HepG2 (cell line): ENCODE measurements around the gene C9orf43. TPM values are rescaled to one million over a fixed set of nuclear protein-coding genes. Genes with fewer than 3 reads are reported as not detected.

ENCODE experiments used
- ATAC-seq: fragments of 200-7000 bp; cut with Tn5 transposase; 3 replicates; pipeline ENCODE4 v1.9.1; 2020; ENCODE audit warnings: mild to moderate bottlenecking, moderate library complexity
- BruUV-seq: library from RNA; stranded (reverse); fragments of 400-500 nt; replicated peaks from 2 replicates; lab custom pipeline; 2021; lab: Mats Ljungman, UMichigan
- CTCF ChIA-PET: fragments of 300-600 bp; formaldehyde crosslinking; extraction: SDS; loops from one replicate; lab custom pipeline; 2021; ENCODE audit warnings: low total read pairs, inconsistent platforms, low intra/inter-chr PET ratio; lab: Yijun Ruan, JAX
- POLR2A ChIA-PET: fragments of 350-600 bp; sonication (Branson Sonifier 250); formaldehyde crosslinking; loops from one replicate; lab custom pipeline; 2020; ENCODE audit warnings: antibody characterized with exemption, inconsistent platforms; lab: Yijun Ruan, JAX
- DNase-seq: peaks from one replicate; pipeline ENCODE4 v3.0.0-alpha.2; 2015; ENCODE audit warnings: low spot score
- FAIRE-seq: peaks from 3 replicates; lab custom pipeline; 2011; peaks lifted over from hg19 to GRCh38; lab: Jason Lieb, UNC
- H2AFZ ChIP-seq: one replicate; pipeline ENCODE4 v1.6.1; 2011; ENCODE audit warnings: low read length, inconsistent platforms
- H3K27ac ChIP-seq: fragments of 300-600 bp; 3 replicates; pipeline ENCODE4 v1.8.0; 2011; ENCODE audit warnings: mixed run types, mild to moderate bottlenecking, mixed read lengths, low read length, inconsistent platforms; ENCODE audit not compliant: insufficient read depth; ENCODE audit errors: extremely low read length
- H3K27me3 ChIP-seq, 2 experiments: fragments of 200-600 bp in 1 of 2; 2 replicates in 1 of 2; 3 replicates in 1 of 2; pipeline versions ENCODE4 v1.6.0 to v1.8.0; 2011; ENCODE audit warnings: low read length in 2 of 2, mild to moderate bottlenecking in 2 of 2, moderate library complexity in 2 of 2, inconsistent platforms in 1 of 2; ENCODE audit not compliant: insufficient read depth in 2 of 2, control insufficient read depth in 1 of 2
- H3K36me3 ChIP-seq, 2 experiments: fragments of 200-600 bp in 1 of 2; replicated peaks in 1 of 2; 2 replicates in 1 of 2; 3 replicates in 1 of 2; pipeline versions ENCODE4 v1.5.1 to v1.8.0; 2011; ENCODE audit warnings: low read length in 2 of 2, inconsistent platforms in 1 of 2; ENCODE audit not compliant: insufficient read depth in 2 of 2, control insufficient read depth in 1 of 2
- H3K4me1 ChIP-seq: 2 replicates; pipeline ENCODE4 v1.5.1; 2012; ENCODE audit warnings: low read length, inconsistent platforms; ENCODE audit not compliant: insufficient read depth
- H3K4me2 ChIP-seq: 2 replicates; pipeline ENCODE4 v1.6.0; 2011; ENCODE audit warnings: low read depth, low read length, inconsistent platforms
- H3K4me3 ChIP-seq, 3 experiments: fragments of 200-600 bp in 1 of 3; sonication (generic), shearing (Covaris generic) in 1 of 3; replicated peaks in 1 of 3; 2 replicates each; pipeline ENCODE4 v1.5.1; 2011 to 2016; ENCODE audit warnings: low read length in 3 of 3, inconsistent platforms in 2 of 3, low read depth in 2 of 3, mild to moderate bottlenecking in 2 of 3, control low read depth in 1 of 3, mixed read lengths in 1 of 3; ENCODE audit not compliant: insufficient read depth in 1 of 3
- H3K79me2 ChIP-seq: one replicate; pipeline ENCODE4 v1.6.1; 2011; ENCODE audit warnings: low read length, inconsistent platforms; ENCODE audit not compliant: insufficient read depth
- H3K9ac ChIP-seq: 2 replicates; pipeline ENCODE4 v1.6.0; 2011; ENCODE audit warnings: mild to moderate bottlenecking, low read depth, low read length, inconsistent platforms; ENCODE audit not compliant: insufficient read depth
- H3K9me3 ChIP-seq: 2 replicates; pipeline ENCODE4 v1.5.1; 2012; ENCODE audit warnings: mild to moderate bottlenecking, low read length
- H4K20me1 ChIP-seq: 2 replicates; pipeline ENCODE4 v1.6.0; 2011; ENCODE audit warnings: inconsistent platforms, mild to moderate bottlenecking, low read length, moderate library complexity; ENCODE audit not compliant: insufficient read depth
- FOXP1 ChIP-seq, 2 experiments: fragments of 450-650 bp in 1 of 2; IDR thresholded peaks; 2 replicates each; pipeline ENCODE4 v1.6.1; 2017 to 2018; ENCODE audit warnings: antibody characterized with exemption in 1 of 2
- MIXL1 ChIP-seq: IDR thresholded peaks from 2 replicates; pipeline ENCODE4 v1.6.1; 2016
- NFE2 ChIP-seq: sonication (generic); formaldehyde crosslinking; IDR thresholded peaks from 2 replicates; pipeline ENCODE4 v1.4.0; 2020; ENCODE audit warnings: missing genetic modification reagents
- WGBS: methylation state at CpG from one replicate; pipeline ENCODE4 v1.1.6; 2017; ENCODE audit warnings: low lambda C conversion rate; 5-methylcytosine and 5-hydroxymethylcytosine counted together
- in situ Hi-C: cut with HindIII; loops from 2 replicates; pipeline ENCODE4 v1.10.0; 2017; ENCODE audit warnings: low pct_unique_long_range_greater_than_20kb; ENCODE audit not compliant: extremely low pct_ligation_motif_present
- intact Hi-C: fragments of 100-400 bp; cut with micrococcal nuclease; formaldehyde crosslinking; loops from one replicate; pipeline ENCODE4 v1.10.0; 2022; ENCODE audit not compliant: unreplicated experiment
- polyA plus RNA-seq, 8 experiments: library from polyadenylated mRNA; depleted of rRNA in 3 of 8; stranded (reverse) in 7 of 8; unstranded in 1 of 8; fragments of >200 nt; fragmentation: Illumina TruSeq in 4 of 8; extraction: Trizol in 4 of 8; gene quantifications; 2 replicates each; pipeline versions ENCODE4 v1.2.1 to v1.2.3, GENCODE V29; 2011 to 2016; ENCODE audit warnings: low read depth in 4 of 8, missing spikeins in 1 of 8, mixed read lengths in 1 of 8; ENCODE audit not compliant: insufficient read depth in 1 of 8
- total RNA-seq, 5 experiments: library from RNA; depleted of rRNA; stranded (reverse); fragments of >200 nt; fragmentation: Illumina TruSeq; extraction: Trizol; gene quantifications; 2 replicates each; pipeline ENCODE4 v1.2.3, GENCODE V29; 2016; ENCODE audit warnings: low read depth in 1 of 5
- TF ChIP-seq, protein P1 (sequence below): sonication (generic); formaldehyde crosslinking; IDR thresholded peaks from 2 replicates; pipeline ENCODE4 v1.4.0; 2020; ENCODE audit warnings: mild to moderate bottlenecking, missing genetic modification reagents
- TF ChIP-seq, protein P2 (sequence below): sonication (generic); formaldehyde crosslinking; IDR thresholded peaks from 2 replicates; pipeline ENCODE4 v1.5.0; 2020; ENCODE audit warnings: mild to moderate bottlenecking, missing genetic modification reagents

Gene C9orf43
- total and polyA plus RNA-seq, 2 of the 13 experiments (the other 11 are each of a cell fraction or from before 2014, with no cell fraction given) = 0.24 to 0.31 TPM

DNA sequence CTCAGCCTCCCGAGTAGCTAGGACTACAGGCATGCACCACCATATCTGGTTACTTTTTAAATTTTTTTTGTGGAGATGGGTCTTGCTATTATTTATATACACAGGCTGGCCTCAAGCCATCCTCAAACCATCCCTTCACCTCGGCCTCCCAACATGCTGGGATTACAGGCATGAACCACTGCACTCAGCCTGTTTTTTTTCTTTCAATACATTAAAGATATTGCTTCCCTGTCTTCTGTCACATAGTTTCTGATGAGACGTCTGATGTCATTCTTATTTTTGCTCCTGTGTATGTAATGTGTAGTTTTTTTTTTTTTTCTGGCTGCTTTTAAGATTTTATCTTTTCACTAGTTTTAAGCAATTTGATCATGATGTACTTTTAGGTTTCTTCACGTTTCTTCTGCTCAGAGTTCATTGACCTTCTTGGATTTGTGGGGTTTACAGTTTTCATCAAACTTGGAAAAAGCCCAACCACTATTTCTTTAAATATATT is 41.6 kb downstream of the C9orf43 start:
- TF ChIP-seq MIXL1 = no peak
- TF ChIP-seq, protein P1, sequence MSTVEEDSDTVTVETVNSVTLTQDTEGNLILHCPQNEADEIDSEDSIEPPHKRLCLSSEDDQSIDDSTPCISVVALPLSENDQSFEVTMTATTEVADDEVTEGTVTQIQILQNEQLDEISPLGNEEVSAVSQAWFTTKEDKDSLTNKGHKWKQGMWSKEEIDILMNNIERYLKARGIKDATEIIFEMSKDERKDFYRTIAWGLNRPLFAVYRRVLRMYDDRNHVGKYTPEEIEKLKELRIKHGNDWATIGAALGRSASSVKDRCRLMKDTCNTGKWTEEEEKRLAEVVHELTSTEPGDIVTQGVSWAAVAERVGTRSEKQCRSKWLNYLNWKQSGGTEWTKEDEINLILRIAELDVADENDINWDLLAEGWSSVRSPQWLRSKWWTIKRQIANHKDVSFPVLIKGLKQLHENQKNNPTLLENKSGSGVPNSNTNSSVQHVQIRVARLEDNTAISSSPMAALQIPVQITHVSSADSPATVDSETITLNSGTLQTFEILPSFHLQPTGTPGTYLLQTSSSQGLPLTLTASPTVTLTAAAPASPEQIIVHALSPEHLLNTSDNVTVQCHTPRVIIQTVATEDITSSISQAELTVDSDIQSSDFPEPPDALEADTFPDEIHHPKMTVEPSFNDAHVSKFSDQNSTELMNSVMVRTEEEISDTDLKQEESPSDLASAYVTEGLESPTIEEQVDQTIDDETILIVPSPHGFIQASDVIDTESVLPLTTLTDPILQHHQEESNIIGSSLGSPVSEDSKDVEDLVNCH (CRISPR knock-in tag) = no peak
- no peak for TF ChIP-seq NFE2
- no peak for TF ChIP-seq FOXP1 (IDR thresholded peaks at IDR 0.05)
- TF ChIP-seq FOXP1 (CRISPR knock-in tag; IDR thresholded peaks at IDR 0.05) = no peak
- TF ChIP-seq, protein P2, sequence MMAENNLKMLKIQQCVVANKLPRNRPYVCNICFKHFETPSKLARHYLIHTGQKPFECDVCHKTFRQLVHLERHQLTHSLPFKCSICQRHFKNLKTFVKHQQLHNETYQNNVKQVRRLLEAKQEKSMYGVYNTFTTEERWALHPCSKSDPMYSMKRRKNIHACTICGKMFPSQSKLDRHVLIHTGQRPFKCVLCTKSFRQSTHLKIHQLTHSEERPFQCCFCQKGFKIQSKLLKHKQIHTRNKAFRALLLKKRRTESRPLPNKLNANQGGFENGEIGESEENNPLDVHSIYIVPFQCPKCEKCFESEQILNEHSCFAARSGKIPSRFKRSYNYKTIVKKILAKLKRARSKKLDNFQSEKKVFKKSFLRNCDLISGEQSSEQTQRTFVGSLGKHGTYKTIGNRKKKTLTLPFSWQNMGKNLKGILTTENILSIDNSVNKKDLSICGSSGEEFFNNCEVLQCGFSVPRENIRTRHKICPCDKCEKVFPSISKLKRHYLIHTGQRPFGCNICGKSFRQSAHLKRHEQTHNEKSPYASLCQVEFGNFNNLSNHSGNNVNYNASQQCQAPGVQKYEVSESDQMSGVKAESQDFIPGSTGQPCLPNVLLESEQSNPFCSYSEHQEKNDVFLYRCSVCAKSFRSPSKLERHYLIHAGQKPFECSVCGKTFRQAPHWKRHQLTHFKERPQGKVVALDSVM = 0 out of 2 replicates have a peak, but pooled peaks have one; percentile 34
- TF ChIP-seq, all 625 proteins: peak for 1
- Histone ChIP-seq H3K4me2 (no peak overlapping the region), H3K4me1 (peaks cover 42% of the 10 kb centered on the region), H3K27me3 (no peaks in the 10 kb centered on the region), H3K27ac (no peak overlapping the region), H2AFZ (no peak overlapping the region), H4K20me1 (no peaks in the 10 kb centered on the region), H3K4me3 (no peak overlapping the region), H3K79me2 (no peaks in the 10 kb centered on the region), H3K36me3 (no peaks in the 10 kb centered on the region), H3K9ac (no peak overlapping the region), H3K9me3 (no peaks in the 10 kb centered on the region)
- DNase-seq = no peak
- ChIA-PET POLR2A (no interaction called here), CTCF (no interaction called here)
- BruUV-seq = no TSS peak
- intact Hi-C loops (no loop called here), in situ Hi-C loops (no loop called here)
- 67% methylated on average over 4 of the region's 4 CpGs for WGBS
- no peak for FAIRE-seq
- ATAC-seq = no peak
